ENCODE results near the gene TIGD3. TPM values are rescaled to one million over a fixed set of nuclear protein-coding genes. Genes with fewer than 3 reads are reported as not detected.
A peak's percentile ranks its signal among the peaks of the same experiment; 100 is the strongest.

The TIGD3 gene
- total and polyA plus RNA-seq, 7 donors = 0.14 to 0.96 (median 0.36) TPM; not detected in 2

GRCh38 chr11:65390099-65390941, 35.8 kb downstream of the TIGD3 start:
- peak overlapping the region; percentile 54 to 66 (median 58) for H3K27ac ChIP-seq
- H3K36me3 ChIP-seq = peaks cover 0 to 23% (median 8%) of the 10 kb centered on the region in 4 donors
- no peaks in the 10 kb centered on the region for H3K27me3 ChIP-seq

GRCh38 chr11:65390996-65391395, 36.4 kb downstream of the TIGD3 start:
- Histone ChIP-seq H3K36me3 (peaks cover 0 to 27% (median 8%) of the 10 kb centered on the region in 4 donors), H3K27ac (peak overlapping the region; percentile 54 to 66 (median 58)), H3K4me3 (no peak overlapping the region), H3K9me3 (no peaks in the 10 kb centered on the region), H3K27me3 (no peaks in the 10 kb centered on the region), H3K4me1 (peaks cover 0 to 57% (median 47%) of the 10 kb centered on the region in 4 donors)
- TF ChIP-seq POLR2AphosphoS5 (IDR thresholded peaks at IDR 0.05) = no peak
- no peak for TF ChIP-seq EP300 (IDR thresholded peaks at IDR 0.05)
- no peak for TF ChIP-seq CTCF (IDR thresholded peaks at IDR 0.05)
- no peak for TF ChIP-seq POLR2A (IDR thresholded peaks at IDR 0.05)
- 76 to 83% methylated on average over 9 of the region's 9 CpGs for WGBS, 2 donors
- intact Hi-C loops (cut with DNase I) = no loop called here
- DNase-seq = peak; percentile 69

More at GRCh38 chr11:65390099-65390941, 35.8 kb downstream of the TIGD3 start:
- peaks cover 0 to 64% (median 51%) of the 10 kb centered on the region in 4 donors for H3K4me1 ChIP-seq
- intact Hi-C loops (cut with DNase I) = no loop called here
- H3K9me3 ChIP-seq = no peaks in the 10 kb centered on the region
- H3K4me3 ChIP-seq = no peak overlapping the region
- WGBS, 2 donors = 70 to 80% methylated on average over 21 of the region's 21 CpGs
- TF ChIP-seq POLR2AphosphoS5 (IDR thresholded peaks at IDR 0.05) = no peak
- no peak for TF ChIP-seq POLR2A (IDR thresholded peaks at IDR 0.05)
- no peak for TF ChIP-seq EP300 (IDR thresholded peaks at IDR 0.05)
- TF ChIP-seq CTCF (IDR thresholded peaks at IDR 0.05) = no peak
- peak; percentile 64 for DNase-seq

GRCh38 chr11:65392186-65392829, 37.8 kb downstream of the TIGD3 start:
- H3K4me3 ChIP-seq = no peak overlapping the region
- 86 to 93% methylated on average over 13 of the region's 13 CpGs for WGBS, 2 donors
- H3K36me3 ChIP-seq = peaks cover 0 to 40% (median 18%) of the 10 kb centered on the region in 4 donors
- DNase-seq = peak; percentile 63
- no peaks in the 10 kb centered on the region for H3K9me3 ChIP-seq
- no peaks in the 10 kb centered on the region for H3K27me3 ChIP-seq
- TF ChIP-seq EP300 (IDR thresholded peaks at IDR 0.05) (no peak), POLR2A (IDR thresholded peaks at IDR 0.05) (no peak), CTCF (IDR thresholded peaks at IDR 0.05) (no peak), POLR2AphosphoS5 (IDR thresholded peaks at IDR 0.05) (no peak)
- peaks cover 0 to 49% (median 41%) of the 10 kb centered on the region in 4 donors for H3K4me1 ChIP-seq
- H3K27ac ChIP-seq = no peak overlapping the region
- intact Hi-C loops (cut with DNase I) = no loop called here

- Histone ChIP-seq H3K9me3 (no peaks in the 10 kb centered on the region), H3K4me1 (peaks cover 0 to 43% (median 35%) of the 10 kb centered on the region in 4 donors), H3K27me3 (no peaks in the 10 kb centered on the region), H3K36me3 (peaks cover 0 to 46% (median 20%) of the 10 kb centered on the region in 4 donors), H3K27ac (no peak overlapping the region), H3K4me3 (no peak overlapping the region)
- intact Hi-C loops (cut with DNase I) = no loop called here
- 95 to 96% methylated on average over 5 of the region's 5 CpGs for WGBS, 2 donors
- peak; percentile 57 for DNase-seq
- no peak for TF ChIP-seq EP300 (IDR thresholded peaks at IDR 0.05)
- no peak for TF ChIP-seq POLR2AphosphoS5 (IDR thresholded peaks at IDR 0.05)
- no peak for TF ChIP-seq POLR2A (IDR thresholded peaks at IDR 0.05)
- no peak for TF ChIP-seq CTCF (IDR thresholded peaks at IDR 0.05)
These were observed 38.3 kb downstream of the TIGD3 start for GRCh38 chr11:65392899-65393298.
